ENCODE measurements around the gene ALDH2.

GRCh38 chr12:111732786-111733185 is 33.9 kb upstream of the ALDH2 start:
- TF ChIP-seq, protein P1, sequence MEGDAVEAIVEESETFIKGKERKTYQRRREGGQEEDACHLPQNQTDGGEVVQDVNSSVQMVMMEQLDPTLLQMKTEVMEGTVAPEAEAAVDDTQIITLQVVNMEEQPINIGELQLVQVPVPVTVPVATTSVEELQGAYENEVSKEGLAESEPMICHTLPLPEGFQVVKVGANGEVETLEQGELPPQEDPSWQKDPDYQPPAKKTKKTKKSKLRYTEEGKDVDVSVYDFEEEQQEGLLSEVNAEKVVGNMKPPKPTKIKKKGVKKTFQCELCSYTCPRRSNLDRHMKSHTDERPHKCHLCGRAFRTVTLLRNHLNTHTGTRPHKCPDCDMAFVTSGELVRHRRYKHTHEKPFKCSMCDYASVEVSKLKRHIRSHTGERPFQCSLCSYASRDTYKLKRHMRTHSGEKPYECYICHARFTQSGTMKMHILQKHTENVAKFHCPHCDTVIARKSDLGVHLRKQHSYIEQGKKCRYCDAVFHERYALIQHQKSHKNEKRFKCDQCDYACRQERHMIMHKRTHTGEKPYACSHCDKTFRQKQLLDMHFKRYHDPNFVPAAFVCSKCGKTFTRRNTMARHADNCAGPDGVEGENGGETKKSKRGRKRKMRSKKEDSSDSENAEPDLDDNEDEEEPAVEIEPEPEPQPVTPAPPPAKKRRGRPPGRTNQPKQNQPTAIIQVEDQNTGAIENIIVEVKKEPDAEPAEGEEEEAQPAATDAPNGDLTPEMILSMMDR (IDR thresholded peaks at IDR 0.05; ENCODE audit: low read length) = no peak
- TF ChIP-seq EZH2 (IDR thresholded peaks at IDR 0.05; ENCODE audit: borderline replicate concordance, low read length) = no peak
